ENCODE data around the gene SP2.
"Not testable (repeated sequence)": the region's sequence is repeated elsewhere in the genome, so short reads cannot be mapped to it uniquely, and the experiment has no call there.

SP2 gene

GRCh38 chr17:47925678-47925988, 29.6 kb downstream of the SP2 start:
- DNase-seq, result no peak

GRCh38 chr17:47927821-47928400, 31.9 kb downstream of the SP2 start:
- DNase-seq, result no peak

GRCh38 chr17:47928415-47928814, 32.4 kb downstream of the SP2 start:
- DNase-seq, result no peak

GRCh38 chr17:47929218-47930000, 33.4 kb downstream of the SP2 start:
- DNase-seq, result peak; percentile 57

- DNase-seq, result no peak
Observed at GRCh38 chr17:47931848-47932247, 35.8 kb downstream of the SP2 start.

- DNase-seq, result no peak
Observed at GRCh38 chr17:47934856-47935255, 38.8 kb downstream of the SP2 start.

GRCh38 chr17:47935468-47935867, 39.4 kb downstream of the SP2 start:
- not testable (repeated sequence) for DNase-seq

GRCh38 chr17:47935961-47936360, 39.9 kb downstream of the SP2 start:
- no peak for DNase-seq

- no peak for DNase-seq
Observed at GRCh38 chr17:47937941-47938340, 41.9 kb downstream of the SP2 start.

- DNase-seq, result peak; percentile 95
Observed at GRCh38 chr17:47941246-47942095, 45.4 kb downstream of the SP2 start, which contains the start of gene PNPO. PNPO (plus strand) TSS chr17:47941571; CDS start chr17:47941676, 105 bp downstream.

GRCh38 chr17:47942096-47942510, 46.1 kb downstream of the SP2 start:
- no peak for DNase-seq

GRCh38 chr17:47942568-47942967, 46.5 kb downstream of the SP2 start:
- DNase-seq, result no peak

- no peak for DNase-seq
Observed at GRCh38 chr17:47945080-47945479, 49.0 kb downstream of the SP2 start.

- no peak for DNase-seq
Observed at GRCh38 chr17:47945529-47946508, 49.8 kb downstream of the SP2 start.

GRCh38 chr17:47946516-47946915, 50.5 kb downstream of the SP2 start:
- DNase-seq, result no peak

GRCh38 chr17:47946929-47947397, 50.9 kb downstream of the SP2 start:
- peak; percentile 48 for DNase-seq

- DNase-seq, result no peak
Observed at GRCh38 chr17:47948706-47949196, 52.7 kb downstream of the SP2 start.

GRCh38 chr17:47949197-47949759, 53.2 kb downstream of the SP2 start:
- peak; percentile 93 for DNase-seq

GRCh38 chr17:47949946-47950345, 53.9 kb downstream of the SP2 start:
- no peak for DNase-seq

GRCh38 chr17:47950448-47950847, 54.4 kb downstream of the SP2 start:
- no peak for DNase-seq

- DNase-seq, result no peak
Observed at GRCh38 chr17:47952171-47953021, 56.4 kb downstream of the SP2 start.

Data from right hindlimb (tissue), 1 donor.